GM18870 (cell line): ENCODE results near the gene TRIM25.

Experiments
- ATAC-seq: cut with Tn5 transposase; IDR thresholded peaks from one replicate; pipeline ENCODE4 v1.9.1; 2021; ENCODE audit warnings: moderate library complexity; ENCODE audit not compliant: unreplicated experiment

Gene TRIM25

DNA sequence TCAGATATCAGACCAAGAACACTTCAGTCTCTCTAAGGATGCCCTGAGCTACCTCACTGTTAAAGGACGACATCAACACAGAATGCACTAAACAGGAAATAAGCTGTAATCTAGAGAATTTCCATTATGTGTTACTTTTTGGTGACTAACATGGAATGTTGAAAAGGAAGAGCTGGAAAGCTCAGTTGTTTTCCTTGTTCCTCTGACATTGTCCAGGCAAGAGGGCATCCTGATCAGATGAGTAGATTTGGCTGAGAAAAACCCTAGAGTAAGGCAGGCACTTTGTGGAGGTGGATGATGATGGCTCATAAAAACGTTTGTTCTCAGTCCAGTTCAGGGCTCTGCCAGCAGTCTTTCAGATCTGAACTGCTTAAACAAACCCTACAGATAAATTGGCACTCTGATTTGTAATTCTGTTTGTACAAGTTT is 45.9 kb downstream of the TRIM25 start:
- no peak for ATAC-seq

DNA sequence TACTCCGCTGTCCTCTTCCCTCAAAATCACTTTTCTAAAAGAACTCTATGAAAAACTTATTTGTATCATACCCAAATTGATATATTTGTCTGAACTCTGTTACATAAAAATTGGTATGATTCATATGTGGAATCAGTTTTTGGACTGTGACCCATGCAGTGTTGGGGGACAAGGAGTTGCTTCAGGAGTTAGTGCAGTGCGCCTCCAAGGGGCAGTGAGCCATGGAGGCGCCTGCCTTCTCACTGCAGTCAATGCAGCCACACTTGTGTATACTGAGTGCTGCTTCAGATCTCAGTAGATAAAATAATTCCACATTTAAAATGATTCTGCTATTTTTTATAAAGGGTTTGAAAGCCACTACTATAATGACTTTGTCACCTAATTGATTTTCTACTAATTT is 47.4 kb downstream of the TRIM25 start:
- ATAC-seq: no peak

DNA sequence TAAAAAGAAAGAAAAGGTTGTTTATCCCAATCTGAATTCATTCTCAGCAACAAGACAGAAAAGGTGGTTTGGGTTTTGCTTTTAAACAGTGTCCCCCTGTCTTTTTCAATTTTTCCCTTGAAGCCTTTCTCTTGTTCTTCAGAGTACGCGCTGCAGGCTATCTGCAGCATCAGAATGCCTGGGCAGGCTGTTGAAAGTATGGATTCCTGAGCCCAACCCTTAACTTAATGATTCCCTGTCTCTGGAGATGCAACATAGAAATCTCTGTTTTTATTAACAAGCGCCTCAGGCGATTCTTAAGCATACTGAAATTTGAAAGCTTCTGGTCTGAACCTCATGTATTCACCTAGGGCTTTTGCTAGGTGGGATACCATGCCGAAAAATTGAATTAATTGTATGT is 47.8 kb downstream of the TRIM25 start:
- ATAC-seq: no peak

DNA sequence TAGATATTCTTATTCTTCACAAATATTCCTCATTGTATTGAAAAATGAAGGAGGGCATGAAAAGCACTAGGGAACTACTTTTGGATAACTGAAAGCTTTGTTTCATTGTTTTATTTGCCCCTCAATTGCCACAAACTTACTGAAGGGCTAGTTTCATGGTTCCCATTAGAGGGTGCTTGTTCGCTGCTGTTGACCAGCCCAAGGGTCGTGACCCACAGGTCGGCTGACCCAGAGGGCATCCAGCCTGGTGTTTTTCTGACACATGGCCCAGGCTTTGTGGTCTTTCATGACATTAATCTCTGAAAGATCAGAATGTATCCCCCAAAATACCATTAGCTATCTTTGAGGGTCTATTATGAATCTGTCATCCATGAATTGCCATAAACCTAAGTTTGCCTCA is 49.9 kb downstream of the TRIM25 start:
- no peak for ATAC-seq

DNA sequence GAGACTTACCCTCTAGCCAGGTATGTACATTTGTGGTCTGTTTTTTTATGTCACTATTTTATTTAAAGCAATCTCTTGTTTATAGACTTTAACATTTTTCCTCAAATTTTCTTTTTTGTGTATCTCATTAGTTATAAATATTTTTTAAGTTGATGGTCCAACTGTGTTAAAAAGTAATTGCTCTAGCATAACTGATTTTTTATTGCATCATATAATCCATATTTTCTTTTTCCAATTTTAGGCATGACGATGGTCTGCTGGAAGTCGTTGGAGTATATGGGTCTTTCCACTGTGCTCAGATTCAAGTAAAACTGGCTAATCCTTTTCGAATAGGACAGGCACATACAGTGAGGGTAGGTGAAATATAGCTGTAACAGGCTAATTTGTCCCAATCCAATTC is 52.0 kb downstream of the TRIM25 start:
- no peak for ATAC-seq

DNA sequence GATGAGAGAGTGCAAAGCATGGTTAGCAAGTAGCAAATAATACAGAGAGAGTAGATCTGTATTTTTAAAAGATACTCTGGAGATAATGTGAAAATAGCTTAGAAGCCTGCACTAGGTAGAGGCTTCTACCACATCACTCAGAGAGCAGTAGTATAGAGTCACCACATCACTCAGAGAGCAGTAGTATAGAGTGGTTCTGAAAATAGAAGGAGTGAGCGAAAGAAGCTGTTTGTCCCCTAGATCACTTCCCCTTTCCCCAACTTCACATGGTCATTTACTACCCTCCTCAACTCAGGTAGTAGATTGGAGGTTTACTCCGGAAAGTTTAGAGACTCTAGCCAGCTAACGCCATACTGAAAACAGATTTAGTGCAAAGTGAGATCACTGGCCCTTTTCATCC is 62.8 kb downstream of the TRIM25 start:
- ATAC-seq: no peak

DNA sequence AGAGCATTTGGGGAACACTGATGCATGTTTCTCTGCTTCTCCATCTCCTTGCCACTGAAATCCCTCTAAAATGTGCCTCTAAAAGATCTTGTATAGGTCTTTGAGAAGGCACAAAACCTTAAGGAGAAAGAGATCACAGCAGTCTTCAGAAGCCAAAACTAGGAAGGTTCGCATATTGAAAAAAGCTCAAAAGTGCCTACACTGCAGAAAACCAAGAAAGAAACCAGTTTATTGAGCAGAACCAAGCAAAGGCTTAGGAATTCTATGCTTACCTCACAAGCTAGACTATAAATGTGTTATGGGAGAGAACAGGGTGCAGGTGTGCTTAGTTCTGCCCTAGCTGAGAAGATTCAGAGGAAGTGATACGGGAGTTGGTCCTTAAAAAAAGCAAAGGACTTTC is 63.3 kb downstream of the TRIM25 start:
- ATAC-seq: no peak

DNA sequence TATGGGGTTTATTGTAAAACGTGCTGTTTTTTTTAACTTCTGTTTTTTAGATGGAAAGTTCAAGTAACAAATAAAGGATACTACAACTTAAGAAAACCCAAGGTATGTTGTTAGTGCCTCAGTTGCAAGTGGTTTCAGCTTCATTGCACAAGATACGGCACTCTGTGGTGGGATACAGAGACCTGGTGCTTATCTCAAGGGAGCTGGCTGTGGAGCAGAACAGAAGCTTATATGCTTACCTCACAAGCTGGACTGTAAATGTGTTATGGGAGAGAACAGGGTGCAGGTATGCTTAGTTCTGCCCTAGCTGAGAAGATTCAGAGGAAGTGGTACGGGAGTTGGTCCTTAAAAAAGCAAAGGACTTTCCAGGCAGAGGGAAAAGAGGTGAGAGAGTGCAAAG is 64.7 kb downstream of the TRIM25 start:
- no peak for ATAC-seq

DNA sequence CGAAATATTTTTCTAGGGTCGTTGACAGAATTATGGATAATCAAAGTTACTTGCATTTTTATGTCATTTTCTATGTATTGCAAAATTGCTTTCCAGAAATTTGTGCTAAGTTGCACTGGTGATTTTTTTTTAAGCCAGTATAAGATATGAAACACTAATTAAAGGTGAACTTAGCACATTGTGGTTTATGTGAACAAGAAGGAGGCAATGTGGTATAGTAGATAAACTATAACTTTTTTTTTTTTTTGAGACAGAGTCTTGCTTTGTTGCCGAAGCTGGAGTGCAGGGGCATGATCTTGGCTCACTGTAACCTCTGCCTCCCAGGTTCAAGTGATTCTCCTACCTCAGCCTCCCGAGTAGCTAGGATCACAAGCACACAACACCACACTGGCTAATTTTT is 66.7 kb downstream of the TRIM25 start:
- no peak for ATAC-seq

DNA sequence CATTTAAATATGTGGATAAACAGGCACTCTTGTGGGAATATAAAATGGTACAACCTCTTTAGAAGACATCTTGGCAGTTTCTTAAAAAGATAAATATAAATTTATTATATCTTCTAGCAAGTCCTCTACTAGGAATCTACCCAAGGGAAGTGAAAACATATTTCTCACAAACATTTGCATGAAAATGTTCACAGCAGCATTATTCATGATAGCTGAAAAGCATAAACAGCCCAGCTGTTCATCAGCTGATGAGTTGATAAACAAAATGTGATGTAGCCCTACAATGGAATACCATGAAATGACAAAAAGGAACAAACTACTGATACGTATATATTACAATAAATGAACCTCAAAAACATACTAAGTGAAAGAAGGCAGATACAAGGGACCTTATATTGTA is 67.9 kb downstream of the TRIM25 start:
- ATAC-seq: no peak

DNA sequence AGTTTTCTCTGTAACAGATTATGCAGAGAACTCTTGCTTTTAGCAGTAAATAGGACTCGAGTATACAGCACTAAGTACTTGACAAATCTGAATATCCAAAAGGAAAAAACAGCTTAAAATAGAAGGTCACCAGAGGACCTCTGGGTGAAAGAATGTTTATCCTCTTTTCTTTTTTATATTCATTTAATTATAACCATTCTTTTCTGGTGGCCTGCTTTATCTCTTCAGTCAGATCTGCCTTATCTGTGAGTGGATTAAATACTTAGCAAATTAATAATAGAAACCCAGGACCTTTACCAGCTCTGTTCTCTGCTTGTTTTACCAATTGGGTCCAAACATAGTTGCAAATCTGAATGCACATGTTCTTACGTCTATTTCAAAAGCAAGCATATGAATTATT is 71.3 kb downstream of the TRIM25 start:
- no peak for ATAC-seq

DNA sequence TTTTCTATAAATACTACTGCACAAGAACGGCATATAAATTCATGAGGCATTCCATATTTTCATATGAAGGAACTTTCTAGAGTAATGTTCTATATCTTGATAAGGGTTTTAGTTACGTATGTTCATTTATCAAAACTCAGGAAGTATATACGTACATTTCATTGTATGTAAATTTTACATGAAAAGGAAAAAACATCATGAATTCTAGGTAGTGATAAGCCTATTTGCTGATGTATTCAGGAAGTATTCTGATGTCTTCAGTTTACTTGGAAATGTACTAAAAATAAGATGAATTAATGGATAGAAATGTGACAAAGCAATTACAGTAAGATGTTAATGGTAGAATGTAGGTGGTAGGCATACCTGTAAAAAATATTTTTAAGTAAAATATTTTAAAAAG is 75.2 kb downstream of the TRIM25 start:
- no peak for ATAC-seq
